NCI-H226 (cell line): Measurements from ENCODE around the gene ADGRL3.
"Not testable (repeated sequence)": the region's sequence is repeated elsewhere in the genome, so short reads cannot be mapped to it uniquely, and the experiment has no call there.

Experiments used
- DNase-seq: peaks from one replicate; pipeline ENCODE4 v3.0.0-alpha.2; 2015

ADGRL3 gene

DNA sequence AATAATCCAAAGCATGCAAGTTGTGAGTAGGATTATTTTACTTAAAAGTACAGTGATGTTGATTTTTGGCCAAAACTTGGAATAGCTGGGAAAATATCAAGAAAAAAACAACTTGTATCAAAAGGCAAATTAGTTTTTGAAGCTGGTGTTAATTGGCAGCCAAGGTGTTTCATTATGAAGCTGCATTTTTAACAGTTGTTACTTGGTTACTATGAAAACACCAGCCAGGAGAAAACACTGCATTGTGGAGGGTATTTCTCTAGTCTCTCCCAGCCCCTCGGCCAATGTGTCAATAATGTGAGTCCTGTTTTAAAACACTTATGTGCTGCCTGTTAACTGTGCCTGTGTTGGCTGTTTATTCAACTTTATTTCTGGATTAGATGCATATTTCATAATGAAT lies 733.4 kb downstream of the ADGRL3 start:
- no peak for DNase-seq

DNA sequence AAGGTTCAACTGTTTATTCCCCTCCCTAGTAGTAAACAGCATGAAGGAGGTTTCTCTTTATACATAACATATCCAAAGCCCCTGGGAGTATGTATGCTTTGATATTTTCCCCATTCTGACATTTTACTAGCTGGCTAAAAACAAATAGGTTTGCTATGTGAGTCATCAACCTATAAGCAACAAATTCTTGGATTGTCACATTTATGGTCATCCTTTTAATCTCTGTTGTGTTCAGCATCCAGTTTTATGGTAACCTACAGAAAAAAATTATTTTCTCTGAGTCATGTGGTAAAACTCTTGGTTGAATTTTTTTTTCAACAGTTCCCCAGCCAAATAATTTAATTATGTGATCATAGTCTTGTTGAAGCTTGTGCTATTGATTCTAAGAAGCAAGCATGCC lies 734.1 kb downstream of the ADGRL3 start:
- DNase-seq: no peak

DNA sequence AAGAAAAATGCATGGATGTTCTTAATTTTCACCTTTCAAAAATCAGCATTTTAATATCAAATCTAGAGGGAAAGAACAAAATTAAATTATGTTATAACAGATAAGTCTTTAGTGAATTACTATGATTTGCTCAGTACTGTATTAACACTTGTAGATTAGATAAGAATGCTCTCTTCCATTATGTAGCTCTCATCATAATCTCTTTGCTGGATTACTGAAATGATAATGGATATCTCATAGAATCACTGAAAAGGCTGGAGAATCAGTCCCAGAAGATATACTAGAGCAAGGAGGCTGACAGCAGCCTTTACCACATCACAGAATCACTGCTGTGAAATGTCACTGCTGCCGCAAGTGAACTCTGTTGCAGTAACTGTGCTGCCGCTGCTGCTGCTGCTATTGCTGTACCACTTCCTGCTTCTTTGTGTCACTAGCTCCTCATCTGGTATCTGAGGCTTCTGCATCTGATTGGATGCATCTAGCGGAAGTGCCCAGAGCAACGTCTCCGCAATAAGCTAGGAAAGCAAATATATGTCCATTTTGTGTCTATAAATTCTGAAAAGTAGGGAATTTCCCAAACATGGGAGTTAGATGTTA lies 738.2 kb downstream of the ADGRL3 start:
- DNase-seq: no peak

DNA sequence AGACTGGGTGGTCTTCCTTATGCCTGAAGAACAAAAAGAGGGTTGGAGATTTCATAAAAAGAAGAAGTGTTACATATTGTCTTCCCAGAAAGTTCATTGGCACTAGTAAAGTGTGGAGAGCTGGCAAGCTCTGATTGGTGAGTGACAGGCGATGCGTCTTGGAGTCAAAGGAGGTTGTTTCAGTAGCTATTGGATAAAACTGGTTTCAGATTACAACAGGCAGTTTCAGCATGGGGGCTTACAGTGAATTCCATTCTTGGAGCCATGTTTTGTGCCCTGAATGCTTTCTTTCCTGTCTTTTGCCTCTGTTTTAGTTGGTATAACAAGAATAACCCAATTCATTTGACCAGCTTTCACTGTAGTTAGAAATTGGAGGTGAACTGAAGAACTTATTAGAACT lies 750.5 kb downstream of the ADGRL3 start:
- DNase-seq: no peak

DNA sequence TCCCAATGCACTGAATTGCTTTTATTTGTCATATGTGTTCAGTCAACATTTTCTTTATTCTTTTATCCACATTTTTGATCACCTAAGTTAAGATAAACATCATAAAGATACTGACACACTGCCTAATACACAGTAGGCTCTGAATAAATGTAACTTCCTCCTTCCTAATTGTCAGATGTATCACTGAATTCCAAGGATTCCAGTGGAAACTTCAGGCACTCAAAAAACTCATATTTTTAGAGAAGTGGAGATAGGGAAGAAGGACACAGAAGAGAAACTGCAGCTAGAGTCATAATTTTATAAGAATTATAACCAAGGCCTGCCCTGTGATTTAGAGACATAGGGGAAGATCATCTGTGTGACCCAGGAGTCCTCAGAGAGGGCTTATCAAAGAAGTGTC lies 753.3 kb downstream of the ADGRL3 start:
- DNase-seq: no peak

DNA sequence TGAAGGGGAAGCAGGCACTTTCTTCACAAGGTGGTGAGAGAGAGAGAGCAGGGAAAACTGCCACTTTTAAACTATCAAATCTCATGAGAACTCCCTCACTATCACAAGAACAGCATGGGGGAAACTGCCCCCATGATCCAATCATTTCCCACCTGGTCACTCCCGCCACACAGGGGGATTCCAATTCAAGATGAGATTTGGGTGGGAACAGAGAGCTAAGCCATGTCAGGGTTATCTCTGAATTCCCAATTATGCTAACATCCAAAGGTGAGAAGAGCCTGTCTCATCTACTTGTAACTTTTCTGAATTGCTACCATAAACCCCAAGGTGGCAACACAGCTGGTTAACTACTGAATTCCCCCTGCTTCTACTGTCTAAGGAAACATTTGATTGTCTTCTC lies 758.5 kb downstream of the ADGRL3 start:
- DNase-seq: no peak

DNA sequence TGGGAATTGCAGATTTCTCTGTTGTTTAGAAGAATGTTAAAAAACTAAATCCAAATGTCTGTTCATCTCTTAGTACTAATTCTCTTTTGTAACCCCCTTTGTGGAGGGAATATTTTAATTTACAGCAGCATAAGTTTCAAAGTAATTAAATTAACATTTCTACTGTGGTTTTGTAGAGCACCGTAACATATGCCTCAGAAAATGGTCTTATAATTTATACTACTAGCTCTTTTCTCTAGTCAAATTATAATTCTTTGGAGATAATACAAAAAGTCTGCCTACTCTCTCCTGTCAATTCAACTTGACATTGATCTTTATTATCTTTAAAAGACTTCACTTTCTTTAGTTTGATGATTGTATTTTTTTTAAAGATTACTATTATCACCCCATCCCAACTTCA lies 759.0 kb downstream of the ADGRL3 start:
- no peak for DNase-seq

DNA sequence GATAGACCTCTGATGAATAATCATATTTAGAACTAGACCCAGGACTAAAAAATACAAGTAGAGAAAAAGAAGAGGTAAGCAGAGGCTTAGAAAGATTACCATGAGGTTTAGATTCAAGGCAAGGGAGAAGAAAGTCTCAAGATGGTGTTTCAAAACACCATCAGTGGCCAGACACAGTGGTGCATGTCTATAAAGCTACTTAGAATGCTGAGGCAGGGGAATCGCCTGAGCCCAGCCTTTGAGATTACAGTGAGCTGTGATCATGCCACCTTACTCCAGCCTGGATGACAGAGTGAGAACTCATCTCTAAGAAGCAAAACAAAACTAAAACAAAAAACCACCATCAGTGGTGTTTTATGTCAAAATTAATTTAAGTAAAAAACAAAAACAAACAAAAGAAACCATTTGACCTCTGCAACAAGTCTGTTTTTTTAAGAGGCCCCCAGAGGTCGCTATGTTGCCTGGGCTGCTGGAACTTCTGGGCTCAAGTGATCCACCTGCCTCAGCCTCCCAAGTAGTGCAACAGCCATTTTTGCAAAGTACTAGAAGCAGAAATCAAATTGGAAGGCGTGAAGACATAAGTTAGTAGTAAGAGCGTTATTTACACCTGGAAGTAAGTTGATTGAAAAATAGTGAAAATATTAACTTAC lies 784.3 kb downstream of the ADGRL3 start:
- DNase-seq: no peak

DNA sequence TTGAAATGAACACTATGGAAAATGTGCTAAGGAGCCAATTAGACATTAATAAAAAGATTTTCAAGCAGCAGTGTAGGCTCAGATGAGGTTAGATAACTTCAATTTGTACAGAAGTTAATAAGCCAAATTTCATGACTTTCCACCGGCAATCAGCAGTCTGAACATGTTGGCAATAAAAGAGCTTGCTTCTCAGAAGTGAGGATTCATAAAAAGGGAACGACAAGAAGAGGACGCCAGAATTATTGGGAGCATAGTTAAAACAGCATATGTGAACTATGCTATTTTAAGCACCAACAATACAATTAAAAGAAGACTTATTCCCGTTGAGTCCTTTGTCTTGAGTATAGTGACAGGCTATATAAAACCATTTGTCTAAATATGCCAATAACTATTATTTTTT lies 785.3 kb downstream of the ADGRL3 start:
- DNase-seq: no peak

DNA sequence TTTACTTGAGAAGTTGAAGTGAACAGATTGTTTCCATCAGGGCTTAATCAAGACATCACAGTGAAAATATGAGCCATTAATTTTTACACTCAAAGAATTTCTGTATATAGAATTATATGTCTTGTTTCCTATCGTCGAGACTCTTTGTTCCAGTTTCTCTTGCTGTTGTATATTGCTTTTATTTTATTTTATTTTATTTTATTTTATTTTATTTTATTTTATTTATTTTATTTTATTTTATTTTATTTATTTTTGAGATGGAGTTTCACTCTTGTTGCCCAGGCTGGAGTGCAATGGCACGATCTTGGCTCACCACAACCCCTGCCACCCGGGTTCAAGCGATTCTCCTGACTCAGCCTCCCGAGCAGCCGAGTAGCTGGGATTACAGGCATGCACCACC lies 786.8 kb downstream of the ADGRL3 start:
- DNase-seq: not testable (repeated sequence)

DNA sequence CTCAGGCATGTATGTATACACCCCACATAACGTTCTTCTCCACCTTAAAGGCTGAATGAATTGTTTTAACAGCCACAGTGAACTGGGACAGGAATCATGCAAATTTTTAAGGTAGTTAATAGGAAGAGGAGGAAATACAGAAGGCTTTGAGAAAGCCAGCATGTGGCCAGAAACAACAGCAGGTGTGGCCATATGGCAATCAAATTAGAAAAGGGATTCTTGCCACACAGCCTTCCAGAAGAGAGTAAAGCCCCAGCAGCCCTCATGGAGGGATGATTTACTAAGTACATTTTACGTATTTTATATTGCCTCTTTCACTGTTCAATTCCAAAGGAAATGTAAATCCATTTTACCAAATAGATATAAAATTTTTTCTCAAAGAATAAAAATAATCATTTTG lies 792.2 kb downstream of the ADGRL3 start:
- no peak for DNase-seq

DNA sequence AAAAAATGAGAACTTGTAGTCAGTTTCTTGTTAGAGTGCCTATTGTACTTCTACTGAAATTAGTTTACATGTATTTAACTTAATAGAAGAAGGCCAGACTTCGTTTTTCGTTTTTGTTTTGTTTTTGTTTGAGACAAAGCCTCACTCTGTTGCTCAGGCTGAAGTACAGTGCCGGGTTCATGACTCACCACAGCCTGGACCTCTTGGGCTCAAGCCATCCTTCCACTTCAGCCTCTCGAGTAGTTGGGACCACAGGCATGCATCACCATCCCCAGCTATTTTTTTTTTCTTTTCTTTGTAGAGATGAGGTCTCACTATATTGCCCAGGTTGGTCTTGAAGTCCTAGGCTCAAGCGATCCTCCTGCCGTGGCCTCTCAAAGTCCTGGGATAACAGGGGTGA lies 793.9 kb downstream of the ADGRL3 start:
- peak; percentile 32 for DNase-seq

DNA sequence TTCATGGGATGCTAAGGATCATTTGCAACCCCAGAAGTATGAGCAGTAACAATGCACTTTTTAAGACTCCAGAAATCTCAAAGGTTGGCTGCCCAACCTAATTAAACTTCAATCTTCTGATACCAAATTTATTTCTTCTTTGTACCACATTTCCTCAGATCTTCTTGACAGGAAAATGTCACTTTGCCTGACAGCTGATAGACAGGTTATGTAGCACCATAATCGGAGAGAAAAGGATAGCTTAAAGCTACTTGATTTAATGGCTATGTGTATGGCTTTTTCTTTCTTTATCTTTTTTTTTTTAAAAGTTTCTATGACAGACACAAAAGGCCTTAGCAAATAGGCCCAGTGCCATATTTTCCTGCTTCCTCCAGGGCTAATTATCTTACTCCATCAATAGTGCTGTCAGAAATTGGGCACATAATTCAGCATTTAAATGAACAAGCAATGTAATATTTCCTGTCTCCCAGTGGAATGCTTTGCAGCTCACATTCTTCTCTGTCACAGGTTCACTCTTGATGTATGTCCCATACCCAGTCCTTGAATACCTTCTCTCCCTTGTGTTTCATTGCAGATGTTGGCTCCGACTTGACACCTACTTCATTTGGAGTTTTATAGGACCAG lies 795.7 kb downstream of the ADGRL3 start:
- peak; percentile 28 for DNase-seq

DNA sequence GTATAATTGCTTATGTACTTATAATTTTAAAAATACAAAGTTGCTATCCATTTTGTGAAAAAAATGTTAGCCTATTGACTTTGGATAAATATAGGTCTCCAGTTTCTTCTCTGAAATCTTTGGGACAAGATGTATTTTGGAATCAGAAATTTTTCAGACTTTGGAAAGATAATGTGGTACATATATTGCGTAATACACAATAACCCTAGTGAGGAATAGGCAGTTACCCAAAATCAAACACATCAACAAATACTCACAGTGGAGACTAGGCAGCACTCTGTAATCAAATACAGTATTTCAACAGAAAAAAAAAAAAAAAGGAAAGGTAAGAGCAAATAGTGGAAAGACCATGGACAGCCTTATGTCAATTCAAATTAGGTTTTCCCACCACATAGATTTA lies 796.8 kb downstream of the ADGRL3 start:
- DNase-seq: no peak

DNA sequence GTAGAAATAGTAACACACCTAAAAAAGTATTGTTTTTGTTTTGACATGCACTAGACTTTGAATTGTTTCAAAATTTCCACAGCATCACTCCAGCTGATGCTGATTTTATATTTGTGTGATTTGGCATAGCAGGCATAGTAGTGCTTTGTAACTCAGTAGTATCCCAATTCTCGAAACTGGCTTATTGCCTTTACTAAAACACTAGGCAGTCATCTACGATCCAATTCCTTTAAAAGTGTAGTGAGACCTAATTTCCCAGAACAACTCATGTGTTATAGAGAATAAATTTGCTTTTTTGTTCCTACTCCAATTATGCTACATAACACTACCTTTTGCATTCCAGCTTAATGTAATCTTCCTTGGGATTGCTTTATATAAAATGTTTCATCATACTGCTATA lies 797.7 kb downstream of the ADGRL3 start:
- DNase-seq: no peak

DNA sequence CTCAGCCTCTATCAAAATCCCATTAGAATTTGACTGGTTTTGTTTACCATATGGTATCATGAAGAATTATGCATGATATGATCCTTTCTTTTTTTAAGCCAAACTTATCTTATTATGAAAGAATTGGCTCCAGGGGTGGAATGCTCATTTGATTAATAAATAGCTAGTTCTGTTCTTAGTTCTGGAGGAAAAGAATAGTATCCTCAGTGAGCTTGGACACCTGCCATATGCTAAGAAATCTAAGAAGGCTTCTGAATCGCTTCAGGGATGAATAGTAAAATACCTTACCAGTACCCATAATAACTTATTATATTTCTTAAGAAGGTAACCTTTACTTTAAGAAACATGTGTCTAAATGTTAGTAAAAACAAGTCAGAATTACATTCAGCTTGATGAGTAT lies 803.6 kb downstream of the ADGRL3 start:
- DNase-seq: no peak

DNA sequence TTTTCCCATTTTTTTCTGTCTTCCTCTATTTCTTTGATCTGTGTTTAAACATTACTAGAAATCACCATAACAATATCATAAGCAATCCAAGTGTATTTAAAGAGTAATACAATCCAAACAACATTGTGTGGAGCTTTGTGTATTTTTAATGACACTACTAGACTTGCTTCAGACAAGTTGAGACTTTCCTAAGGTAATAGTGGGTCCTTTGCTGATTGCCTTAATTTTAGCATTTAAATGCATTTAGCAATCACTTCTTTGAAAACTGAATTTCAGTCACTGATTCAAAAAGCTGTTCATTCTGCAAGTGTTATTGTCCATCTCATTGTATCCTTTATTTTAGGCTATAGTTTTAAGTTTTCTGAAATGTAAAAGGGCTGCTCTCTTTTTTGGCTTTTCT lies 804.8 kb downstream of the ADGRL3 start:
- DNase-seq: no peak

DNA sequence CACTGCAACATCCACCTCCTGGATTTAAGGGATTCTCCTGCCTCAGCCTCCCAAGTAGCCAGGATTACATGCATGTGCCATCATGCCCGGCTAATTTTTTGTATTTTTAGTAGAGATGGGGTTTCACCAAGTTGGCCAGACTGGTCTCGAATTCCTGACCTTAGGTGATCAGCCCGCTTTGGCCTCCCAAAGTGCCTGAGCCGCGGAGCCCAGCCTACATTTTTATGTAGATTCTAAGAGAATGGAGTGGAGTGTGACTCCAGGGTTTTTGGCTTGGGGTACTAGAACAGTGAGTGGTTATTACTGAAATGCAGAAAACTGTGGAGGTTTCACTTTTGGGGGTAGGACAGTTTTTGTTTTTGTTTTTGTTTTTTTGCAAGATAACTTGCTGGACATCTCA lies 806.0 kb downstream of the ADGRL3 start:
- DNase-seq: no peak

DNA sequence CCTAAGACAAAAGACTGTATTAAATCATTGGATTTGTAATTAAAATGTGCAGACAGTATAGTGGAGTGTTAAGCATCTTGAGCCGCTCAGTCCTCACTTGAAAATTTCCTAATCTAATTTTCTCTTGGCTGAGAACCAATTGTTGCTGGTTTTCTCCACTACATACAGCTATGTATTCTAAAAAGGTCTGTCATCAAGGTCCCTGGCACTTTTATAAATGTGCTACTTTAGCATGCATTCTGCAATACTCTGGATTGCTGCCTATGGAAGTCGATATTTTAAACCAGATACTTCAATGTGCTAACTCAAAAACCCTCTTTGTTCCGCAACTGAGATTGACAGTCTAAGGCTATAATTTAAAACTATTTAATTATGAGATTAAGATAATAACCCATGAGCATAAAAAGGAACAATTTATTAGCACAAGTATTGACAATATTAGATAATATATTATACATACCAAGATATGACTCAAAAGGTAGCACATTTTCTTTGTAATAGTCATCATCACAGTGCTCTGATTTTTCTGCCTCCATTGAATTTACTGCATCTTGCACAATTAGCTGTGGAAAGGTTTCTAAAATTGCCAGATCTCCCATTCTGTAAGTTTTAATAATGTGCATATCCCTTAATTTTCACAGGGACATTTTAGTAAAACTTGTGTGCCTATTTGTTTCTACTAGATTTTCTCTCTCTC lies 815.1 kb downstream of the ADGRL3 start:
- peak; percentile 22 for DNase-seq

DNA sequence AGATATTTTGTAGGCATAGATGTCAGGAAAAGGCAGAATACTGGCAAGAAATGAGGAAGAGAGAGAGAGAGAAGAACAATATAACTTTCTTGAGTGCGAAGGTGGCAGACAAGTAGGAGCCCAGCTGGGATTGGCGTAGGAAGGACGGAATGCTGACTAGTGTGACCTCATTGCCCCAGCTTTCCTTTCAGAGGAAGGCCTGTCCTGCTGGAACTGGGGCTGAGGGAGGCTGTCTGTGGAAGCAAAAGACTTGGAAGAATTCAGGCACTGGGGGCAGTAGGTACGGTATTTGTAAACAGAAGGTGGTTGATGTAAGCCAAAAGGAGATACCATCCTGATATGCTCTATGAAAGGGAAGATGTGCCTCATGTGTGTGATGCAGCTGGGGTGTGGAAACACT lies 818.4 kb downstream of the ADGRL3 start:
- DNase-seq: no peak

DNA sequence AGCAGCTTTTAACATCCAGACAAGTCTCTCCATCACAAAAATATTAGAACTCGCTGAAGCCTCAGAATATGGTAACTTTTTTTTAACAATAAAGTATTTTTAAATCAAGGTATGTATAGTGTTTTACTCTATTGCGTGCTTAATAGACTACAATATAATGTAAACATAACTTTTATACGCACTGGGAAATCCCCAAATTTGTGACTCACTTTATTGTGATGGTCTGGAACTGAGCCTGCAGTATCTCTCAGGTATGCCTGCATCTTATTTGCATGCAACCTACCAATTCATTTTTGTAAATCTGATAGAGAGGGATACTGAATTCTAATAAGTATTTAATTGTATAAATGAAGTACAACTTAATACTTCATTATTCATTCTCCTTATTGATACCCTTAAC lies 823.5 kb downstream of the ADGRL3 start:
- DNase-seq: no peak

DNA sequence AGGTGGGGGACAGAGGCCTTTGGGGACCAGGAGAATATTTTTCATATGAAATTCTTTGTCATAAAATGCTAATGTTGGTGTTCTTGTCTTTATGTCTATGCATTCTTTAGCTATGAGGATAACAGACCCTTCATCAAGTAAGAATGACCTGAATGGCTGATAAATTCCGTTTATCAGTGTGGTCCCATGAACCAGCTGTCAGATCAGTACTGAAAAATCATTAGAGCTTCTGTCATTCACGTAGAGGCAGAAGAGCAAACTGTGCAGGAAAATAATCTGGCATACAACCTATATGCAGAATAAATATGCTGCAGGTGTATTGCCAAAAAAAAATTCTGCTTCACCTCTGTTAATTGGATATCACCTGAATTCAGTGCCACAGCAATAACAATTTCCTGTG lies 828.6 kb downstream of the ADGRL3 start:
- DNase-seq: no peak

DNA sequence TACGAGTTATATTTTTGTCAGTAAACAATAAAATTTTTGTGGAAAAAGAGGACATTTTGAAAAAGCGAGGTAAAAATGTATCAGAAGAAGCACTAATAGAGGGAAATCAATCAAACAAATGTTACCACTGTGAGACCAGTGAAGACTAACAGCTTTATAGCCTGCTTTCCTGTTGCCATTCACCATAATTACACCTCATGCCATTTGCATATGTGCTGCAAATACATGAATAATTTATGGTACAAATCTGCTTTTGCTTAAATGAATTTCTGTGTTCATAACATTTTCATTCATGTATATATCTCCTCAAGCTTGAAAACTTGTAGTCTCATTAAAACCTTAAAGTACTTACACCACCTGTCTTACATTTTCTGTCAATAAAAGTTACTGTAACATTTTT lies 830.8 kb downstream of the ADGRL3 start:
- DNase-seq: no peak

DNA sequence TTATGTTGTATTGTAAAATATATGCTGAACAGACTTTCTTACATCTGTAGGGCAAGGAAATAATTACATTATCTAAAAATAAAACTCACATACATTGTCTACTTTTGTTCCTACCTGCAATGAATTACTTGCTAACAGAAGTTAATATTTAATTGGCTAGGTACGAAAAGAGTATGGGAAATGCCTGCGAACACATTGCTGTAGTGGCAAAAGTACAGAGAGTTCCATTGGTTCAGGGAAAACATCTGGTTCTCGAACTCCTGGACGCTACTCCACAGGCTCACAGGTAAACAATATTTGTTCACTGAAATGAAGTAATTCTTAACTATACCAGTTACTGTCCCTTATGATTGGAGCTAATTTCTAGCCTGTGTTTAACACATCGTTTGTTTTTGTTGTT lies 837.4 kb downstream of the ADGRL3 start:
- no peak for DNase-seq
